Smooth muscle cell of the brain vasculature (primary cell): ENCODE data around the gene MALL.
"Not testable (repeated sequence)": the region's sequence is repeated elsewhere in the genome, so short reads cannot be mapped to it uniquely, and the experiment has no call there.

ENCODE experiments used
- DNase-seq: peaks from one replicate; pipeline ENCODE4 v3.0.0-alpha.2; 2012; ENCODE audit warnings: low read depth, low spot score

The MALL gene

GRCh38 chr2:110052166-110052565, 63.5 kb downstream of the MALL start:
- DNase-seq, result not testable (repeated sequence)

- not testable (repeated sequence) for DNase-seq
These were observed 65.4 kb downstream of the MALL start for GRCh38 chr2:110050222-110050621.

GRCh38 chr2:110049769-110050168, 65.9 kb downstream of the MALL start:
- not testable (repeated sequence) for DNase-seq

GRCh38 chr2:110048255-110049197, 67.1 kb downstream of the MALL start:
- not testable (repeated sequence) for DNase-seq

- DNase-seq, result not testable (repeated sequence)
These were observed 68.4 kb downstream of the MALL start for GRCh38 chr2:110047225-110047624.

GRCh38 chr2:110041941-110042660, 73.5 kb downstream of the MALL start:
- not testable (repeated sequence) for DNase-seq

GRCh38 chr2:110037336-110037735, 78.3 kb downstream of the MALL start:
- DNase-seq, result not testable (repeated sequence)

- DNase-seq, result not testable (repeated sequence)
These were observed 80.2 kb downstream of the MALL start for GRCh38 chr2:110035384-110035783.

GRCh38 chr2:110034935-110035334, 80.7 kb downstream of the MALL start:
- not testable (repeated sequence) for DNase-seq
